ENCODE measurements around the gene NADK. TPM values are rescaled to one million over a fixed set of nuclear protein-coding genes. Genes with fewer than 3 reads are reported as not detected.

The NADK gene
- polyA plus RNA-seq, 1 experiment: 61.6 TPM

GRCh38 chr1:1781526-1781903 is 3.2 kb upstream of the NADK start:
- POLR2A ChIA-PET: no interaction called here

DNA sequence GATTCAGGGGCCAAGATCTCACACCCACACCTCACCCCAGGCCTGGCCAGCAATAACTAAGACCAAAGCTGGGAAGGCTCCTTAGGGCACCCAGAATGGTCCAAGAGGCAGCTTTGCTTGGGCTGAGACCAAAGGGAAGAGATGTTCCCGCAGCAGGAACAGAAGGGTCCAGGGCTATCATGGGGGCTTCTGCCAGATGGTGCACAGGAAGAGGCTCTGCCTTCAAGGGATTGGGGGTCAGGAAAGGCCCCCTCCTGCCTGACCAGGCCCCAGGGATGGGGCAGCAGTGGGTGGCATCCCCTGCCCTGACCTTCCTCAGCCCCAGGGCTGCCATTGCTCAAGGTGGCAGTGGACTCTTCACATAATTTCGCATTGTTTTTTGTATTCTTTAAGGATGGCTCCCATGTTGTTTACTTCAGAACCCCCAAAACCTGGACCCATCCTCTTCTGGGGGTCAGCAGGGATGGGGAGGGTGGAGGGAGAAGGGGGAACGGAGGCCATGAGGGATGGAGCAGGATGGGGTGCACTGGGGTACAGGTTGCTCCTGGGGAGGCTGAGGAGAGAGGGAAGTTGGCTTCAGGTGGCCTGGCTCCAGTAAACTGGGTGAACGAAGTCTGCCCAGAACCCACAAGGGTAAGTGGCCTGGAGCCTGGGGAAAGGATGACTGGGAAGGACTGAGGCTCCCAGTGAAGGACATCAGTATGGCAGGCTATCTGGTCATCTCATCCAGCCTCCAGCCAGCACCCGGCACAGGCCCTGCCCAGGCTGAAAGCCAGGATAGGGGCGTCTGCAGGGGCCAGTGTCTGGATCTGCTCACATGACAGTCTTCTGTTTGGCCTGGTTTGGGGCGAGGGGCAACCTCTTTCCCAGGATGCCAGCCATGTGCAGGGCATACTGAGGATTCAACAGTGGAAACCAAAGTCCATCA is 2.6 kb upstream of the NADK start:
- CTCF ChIA-PET: interaction anchor here (1.0 to 2.2 kb wide), 2 partner anchors 10 to 128 kb away, joined by 3 to 8 read pairs; no protein-coding TSS in a partner anchor
- POLR2A ChIA-PET: no interaction called here
- TF ChIP-seq CTCF (IDR thresholded peaks at IDR 0.05; ENCODE audit: insufficient read depth, low read depth, low read length): no peak

More at GRCh38 chr1:1781526-1781903, 3.2 kb upstream of the NADK start:
- CTCF ChIA-PET: interaction anchor here (1.2 kb wide), 1 partner anchor 125 kb away, joined by 3 read pairs; no protein-coding TSS in a partner anchor
- H3K36me3 ChIP-seq (ENCODE audit: control insufficient read depth, insufficient read depth, low read length): peaks cover 10% of the 10 kb centered on the region
- no peak for DNase-seq (ENCODE audit: low read depth)
- no peaks in the 10 kb centered on the region for H3K27me3 ChIP-seq (ENCODE audit: control insufficient read depth, insufficient read depth, low read length)
- no peak for TF ChIP-seq CTCF (IDR thresholded peaks at IDR 0.05; ENCODE audit: insufficient read depth, low read depth, low read length)
- H3K4me3 ChIP-seq (ENCODE audit: low read depth, low read length): no peak overlapping the region

DNA sequence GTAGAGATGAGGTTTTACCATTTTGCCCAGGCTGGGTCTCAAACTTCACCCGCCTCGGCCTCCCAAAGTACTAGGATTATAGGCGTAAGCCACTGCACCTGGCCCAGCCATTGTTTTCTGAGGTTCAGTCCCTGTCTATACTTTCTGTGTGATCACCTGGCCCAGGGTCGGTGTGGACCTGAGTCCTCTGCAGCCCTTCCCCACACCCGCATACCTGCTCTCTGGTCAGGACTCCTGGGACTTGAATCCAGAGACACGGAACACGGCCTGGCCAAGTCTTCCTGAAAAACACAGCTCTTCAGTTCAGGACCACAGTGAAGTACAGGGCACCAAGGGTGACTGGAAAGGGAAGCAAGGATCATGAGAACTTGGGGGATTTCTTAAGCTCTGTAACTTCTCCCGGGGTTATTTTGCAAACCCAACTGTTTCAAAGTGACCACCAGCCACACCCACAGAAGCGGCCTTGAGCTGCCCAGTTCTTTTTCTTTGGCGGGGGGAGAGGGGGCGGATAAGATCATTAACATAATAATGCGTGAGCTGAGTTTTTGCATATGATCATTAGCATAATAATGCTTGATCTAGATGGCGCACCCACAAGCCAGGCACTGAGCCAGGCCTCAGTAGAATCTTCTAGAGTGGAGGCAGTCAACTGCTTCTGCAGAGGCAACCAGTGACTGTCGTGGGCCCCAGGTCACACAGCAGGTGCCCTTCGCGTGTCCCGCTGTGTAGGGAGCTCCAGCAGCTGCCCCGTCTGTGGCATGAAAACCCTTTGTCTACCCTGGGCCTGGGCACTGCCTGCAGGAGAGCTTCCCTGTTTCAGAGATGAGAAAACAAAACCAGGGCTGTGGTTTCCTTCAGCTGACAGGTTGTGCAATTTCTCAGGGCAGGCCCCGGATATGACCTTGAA is 1.7 kb upstream of the NADK start:
- Histone ChIP-seq H3K4me3 (ENCODE audit: low read depth, low read length) (no peak overlapping the region), H3K36me3 (ENCODE audit: control insufficient read depth, insufficient read depth, low read length) (peaks cover 4% of the 10 kb centered on the region; the same call in 1 of the 2 replicates), H3K27me3 (ENCODE audit: control insufficient read depth, insufficient read depth, low read length) (no peaks in the 10 kb centered on the region)
- POLR2A ChIA-PET: no interaction called here
- CTCF ChIA-PET: interaction anchor here (1.0 to 2.2 kb wide), 3 partner anchors 11 to 129 kb away, joined by 3 to 8 read pairs (median 3); no protein-coding TSS in a partner anchor
- TF ChIP-seq CTCF (IDR thresholded peaks at IDR 0.05; ENCODE audit: insufficient read depth, low read depth, low read length): no peak
- no peak for DNase-seq (ENCODE audit: low read depth)

More for the DNA sequence above, 2.6 kb upstream of the NADK start:
- Histone ChIP-seq H3K36me3 (ENCODE audit: control insufficient read depth, insufficient read depth, low read length) (peaks cover 8% of the 10 kb centered on the region), H3K27me3 (ENCODE audit: control insufficient read depth, insufficient read depth, low read length) (no peaks in the 10 kb centered on the region), H3K4me3 (ENCODE audit: low read depth, low read length) (no peak overlapping the region)
- DNase-seq (ENCODE audit: low read depth): no peak

DNA sequence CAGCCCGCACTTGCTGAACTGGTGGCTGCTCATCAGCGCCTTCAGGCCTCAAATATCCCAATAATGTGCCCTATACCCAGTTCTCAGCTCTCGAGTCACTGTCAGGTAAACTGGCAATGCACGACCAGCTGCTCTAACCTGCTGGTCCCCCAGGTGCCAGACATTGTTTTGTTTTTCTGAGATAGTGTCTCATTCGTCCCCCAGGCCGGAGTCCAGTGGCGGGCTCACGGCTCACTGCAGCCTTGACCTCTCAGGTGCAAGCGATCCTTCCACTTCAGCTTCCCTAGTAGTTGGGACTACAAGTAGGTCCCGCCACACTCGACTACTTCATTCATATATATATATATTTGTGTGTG is 1.0 kb upstream of the NADK start:
- Histone ChIP-seq H3K4me3 (ENCODE audit: low read depth, low read length) (no peak overlapping the region), H3K36me3 (ENCODE audit: control insufficient read depth, insufficient read depth, low read length) (no peaks in the 10 kb centered on the region), H3K27me3 (ENCODE audit: control insufficient read depth, insufficient read depth, low read length) (no peaks in the 10 kb centered on the region)
- POLR2A ChIA-PET: no interaction called here
- DNase-seq (ENCODE audit: low read depth): no peak
- CTCF ChIA-PET: interaction anchor here (1.1 to 2.2 kb wide), 2 partner anchors 126 to 129 kb away, joined by 3 to 8 read pairs; no protein-coding TSS in a partner anchor
- no peak for TF ChIP-seq CTCF (IDR thresholded peaks at IDR 0.05; ENCODE audit: insufficient read depth, low read depth, low read length)

All from BJ (cell line).